NOMO-1 treated with dmso at 0.1 percent for 144 hours (cell line): ENCODE results near the gene TBC1D2.

Experiments used
- DNase-seq: peaks from one replicate; lab custom pipeline; 2025; ENCODE audit not compliant: unreplicated experiment; lab: John Stamatoyannopoulos, UW

The TBC1D2 gene

DNA sequence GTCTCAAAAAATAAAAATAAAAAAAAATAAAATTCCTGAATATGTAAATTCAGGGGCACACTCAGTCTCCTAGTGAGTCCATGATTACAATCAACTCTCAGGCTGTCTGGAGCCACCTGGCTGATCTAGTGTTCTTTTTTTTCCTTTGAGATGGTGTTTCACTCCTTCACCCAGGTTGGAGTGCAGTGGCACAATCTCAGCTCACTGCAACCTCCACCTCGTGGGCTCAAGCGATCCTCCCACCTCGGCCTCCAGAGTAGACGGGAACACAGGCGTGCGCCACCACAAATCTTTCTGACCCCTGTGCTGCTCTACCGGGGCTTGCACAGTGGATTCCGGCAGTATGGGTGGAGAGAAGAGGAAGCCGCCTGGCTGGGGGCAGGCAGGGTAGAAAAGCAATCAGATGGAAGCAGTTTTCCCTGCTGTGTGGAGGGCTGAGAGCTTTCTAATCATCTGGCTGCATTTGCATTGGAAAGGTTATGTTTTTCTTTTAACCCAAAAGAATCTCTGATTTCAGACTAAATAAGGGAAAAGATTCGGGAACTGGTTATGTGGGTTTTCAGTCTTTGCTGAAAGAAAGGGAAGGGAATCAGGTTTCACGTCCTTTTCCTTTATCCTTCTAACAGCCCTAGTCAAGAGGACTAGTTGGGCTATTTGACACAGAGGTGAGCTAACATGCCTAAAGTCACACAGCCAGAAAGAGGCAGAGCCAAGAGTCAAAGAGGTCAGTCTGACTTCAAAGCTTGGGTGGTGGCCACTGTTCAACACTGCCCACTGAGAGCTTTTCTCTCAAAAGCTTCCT lies 36.7 kb downstream of the TBC1D2 start:
- no peak for DNase-seq

DNA sequence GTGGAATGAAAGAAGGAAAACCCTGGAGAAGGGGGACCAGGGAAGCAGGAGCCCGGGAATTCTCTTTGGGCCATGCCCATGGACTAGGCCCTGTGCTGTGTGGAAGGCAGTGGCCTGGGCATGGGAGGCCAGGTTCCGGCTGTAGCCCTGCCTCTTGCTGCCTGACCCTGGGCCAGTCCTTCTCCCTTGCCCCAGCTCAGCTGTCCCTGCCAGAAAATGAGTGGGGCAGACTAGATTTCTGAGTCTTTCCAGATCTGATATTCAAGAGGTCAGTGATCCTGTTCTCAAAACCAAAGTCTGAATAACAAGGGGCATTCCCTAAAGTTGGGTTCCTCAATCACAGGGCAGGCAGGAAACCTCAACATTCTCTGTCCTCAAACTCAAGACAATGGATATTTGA lies 38.2 kb downstream of the TBC1D2 start:
- no peak for DNase-seq

DNA sequence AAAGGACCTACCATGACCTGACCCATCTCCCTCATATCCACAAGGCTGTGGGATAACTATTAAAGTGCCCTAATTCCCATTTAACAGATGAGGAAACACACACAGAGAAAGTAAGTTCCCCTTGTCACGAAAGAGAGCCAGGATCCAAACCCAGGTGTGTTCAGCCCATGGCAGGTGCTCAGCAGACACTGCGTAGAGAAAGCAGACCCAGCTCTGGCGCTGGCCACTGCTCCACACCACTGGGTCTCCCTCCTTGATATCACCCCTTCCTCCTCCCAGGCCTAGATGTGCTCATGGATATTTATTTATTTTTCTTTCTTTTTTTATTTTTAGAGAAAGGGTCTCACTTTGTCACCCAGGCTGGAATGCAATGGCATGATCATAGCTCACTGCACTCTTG lies 39.1 kb downstream of the TBC1D2 start:
- DNase-seq = no peak

DNA sequence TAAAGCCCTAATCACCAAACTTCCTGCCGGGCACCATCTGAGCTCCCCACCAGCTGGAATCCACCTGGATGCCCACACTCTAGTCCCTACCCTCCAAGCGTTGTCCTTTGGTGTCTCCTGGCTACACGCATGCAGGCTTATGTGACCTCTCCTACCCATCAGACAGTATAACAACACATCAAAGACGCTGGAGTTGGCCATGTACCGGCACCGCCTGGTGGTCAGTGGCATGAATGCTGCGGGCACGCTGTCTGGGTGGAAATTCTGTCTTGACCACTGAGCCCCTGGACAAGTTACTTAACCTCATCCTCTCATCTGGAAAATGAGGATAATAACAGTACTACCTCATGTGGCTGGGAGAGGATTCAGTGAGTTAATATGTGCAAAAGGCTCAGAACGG lies 39.6 kb downstream of the TBC1D2 start:
- no peak for DNase-seq

DNA sequence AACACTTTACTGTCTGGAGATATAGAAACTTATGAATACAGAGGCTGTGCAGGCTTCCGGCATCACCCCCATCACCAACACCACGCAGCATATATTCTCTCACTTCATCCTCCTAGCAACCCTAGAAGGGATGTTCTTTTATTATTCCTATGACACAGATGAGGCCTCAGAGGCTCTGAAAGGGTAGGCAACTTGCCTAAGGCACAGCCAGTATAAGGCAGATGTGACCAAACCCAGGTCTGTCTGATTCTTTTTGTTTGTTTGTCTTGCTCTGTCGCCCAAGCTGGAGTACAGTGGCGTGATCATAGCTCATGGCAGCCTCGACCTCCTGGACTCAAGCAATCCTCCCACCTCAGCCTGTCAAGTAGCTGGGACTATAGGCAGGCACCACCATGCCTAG lies 40.2 kb downstream of the TBC1D2 start:
- no peak for DNase-seq

DNA sequence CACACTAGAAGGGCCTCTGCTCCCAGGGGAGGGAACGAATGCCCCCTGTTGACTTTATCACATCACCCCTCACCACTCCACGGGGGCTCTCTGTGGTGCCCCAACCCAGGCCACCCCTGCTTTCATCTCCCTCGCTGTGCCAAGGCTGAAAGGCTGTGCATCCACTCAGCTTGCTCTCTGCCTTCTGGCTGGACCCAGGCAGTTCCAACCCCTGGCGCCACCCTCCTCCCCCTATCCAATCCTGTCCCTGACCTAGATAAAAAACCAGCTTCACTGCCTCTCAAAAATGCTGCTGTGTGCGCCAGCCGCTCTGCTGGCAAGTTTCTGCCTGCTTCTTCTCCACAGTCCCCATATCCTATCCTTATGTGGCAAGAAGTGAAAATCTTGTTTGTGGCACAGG lies 40.6 kb downstream of the TBC1D2 start:
- DNase-seq = no peak

DNA sequence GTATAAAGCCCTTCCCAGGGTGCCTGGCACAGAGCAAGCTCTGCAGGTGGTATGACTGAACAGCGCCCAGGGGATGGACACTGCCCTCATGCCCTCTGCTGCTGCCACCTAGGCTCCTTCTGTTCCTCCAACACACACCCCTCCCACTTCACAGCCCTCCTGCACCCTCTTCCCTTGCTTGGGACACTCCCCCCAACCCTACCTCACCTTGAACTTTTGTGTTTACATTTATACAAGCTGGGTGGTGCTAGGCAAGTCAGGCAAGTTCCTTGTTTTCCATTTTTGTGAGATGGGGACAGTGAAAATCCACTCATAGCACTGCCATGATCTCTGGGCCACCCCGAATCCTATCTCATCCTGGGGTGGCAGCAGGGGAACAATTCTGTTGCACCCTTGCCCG lies 44.2 kb downstream of the TBC1D2 start:
- no peak for DNase-seq

DNA sequence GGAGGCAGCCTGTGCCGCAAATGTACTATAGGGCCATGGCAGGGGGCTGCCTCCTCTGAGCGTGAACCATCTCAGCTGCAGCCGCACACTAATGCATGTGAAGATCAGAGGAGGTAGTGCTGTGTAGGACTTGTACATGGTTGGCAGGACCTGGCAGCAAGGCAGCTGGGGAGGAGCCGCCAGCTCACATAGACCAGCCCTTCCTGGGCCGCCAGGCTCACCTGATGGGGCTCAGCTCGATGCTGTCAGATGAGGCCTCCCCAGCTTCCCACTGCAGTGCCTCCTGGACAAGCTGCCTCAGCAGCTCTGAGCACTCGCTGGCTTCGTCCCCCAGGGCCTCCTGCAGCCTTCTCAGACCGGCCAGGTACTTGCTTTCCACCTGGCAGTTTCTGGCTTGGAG lies 45.0 kb downstream of the TBC1D2 start:
- DNase-seq = no peak

DNA sequence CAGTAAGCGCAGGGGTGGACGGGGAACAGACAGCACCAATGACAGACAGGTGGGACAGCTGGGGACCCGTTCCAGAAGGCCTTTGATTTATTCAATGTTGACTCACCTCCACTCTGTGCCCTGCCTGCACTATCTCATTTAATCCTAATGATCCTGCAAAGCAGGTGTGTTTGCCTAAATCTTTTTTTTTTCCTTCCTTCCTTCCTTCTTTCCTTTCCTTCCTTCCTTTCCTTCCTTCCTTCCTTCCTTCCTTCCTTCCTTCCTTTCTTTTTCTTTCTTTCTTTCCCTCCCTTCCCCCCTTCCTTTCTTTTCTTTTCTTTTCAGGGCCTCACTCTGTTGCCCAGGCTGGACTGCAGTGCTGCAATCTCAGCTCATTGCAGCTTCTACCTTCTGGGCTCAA lies 45.9 kb downstream of the TBC1D2 start:
- DNase-seq = no peak

DNA sequence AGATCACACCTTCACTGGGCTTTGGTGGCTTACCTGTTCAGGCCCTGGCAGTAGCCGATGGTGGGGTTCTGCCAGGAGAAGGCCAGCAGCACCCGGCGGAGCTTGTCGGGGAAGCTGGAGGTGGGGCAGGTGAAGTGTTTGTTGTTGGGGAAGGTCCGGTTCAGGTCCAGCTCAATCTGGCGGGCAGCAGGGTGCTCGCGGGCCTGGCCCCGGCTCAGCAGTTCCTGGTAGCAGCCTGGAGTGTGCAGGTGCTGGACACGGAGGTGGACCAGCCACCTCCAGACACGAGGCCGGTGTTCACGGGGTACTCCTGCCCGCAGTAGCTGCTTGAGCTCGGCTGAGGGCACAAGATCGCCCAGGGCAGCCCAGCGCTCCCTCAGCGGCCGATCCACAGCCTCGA lies 46.8 kb downstream of the TBC1D2 start:
- no peak for DNase-seq

DNA sequence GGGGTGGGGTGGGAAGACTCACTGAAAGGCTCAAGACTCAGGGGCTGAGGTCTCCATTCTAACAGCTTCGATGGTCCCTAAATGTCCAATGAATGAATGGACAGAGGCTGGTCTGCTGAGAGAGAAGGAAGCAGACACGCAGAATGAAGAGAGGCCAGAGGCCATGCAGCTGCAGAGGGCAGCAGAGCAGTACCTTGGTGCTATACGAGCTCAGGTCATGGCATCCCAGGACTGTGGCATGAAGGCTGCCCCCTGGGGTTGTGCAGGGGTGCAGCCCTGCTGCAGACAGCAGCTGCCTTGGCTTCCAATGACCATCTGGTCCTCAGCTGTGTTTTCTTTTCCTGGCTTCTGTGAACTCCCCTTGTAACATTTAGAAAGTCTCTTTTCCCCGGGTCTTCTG lies 47.8 kb downstream of the TBC1D2 start:
- no peak for DNase-seq

DNA sequence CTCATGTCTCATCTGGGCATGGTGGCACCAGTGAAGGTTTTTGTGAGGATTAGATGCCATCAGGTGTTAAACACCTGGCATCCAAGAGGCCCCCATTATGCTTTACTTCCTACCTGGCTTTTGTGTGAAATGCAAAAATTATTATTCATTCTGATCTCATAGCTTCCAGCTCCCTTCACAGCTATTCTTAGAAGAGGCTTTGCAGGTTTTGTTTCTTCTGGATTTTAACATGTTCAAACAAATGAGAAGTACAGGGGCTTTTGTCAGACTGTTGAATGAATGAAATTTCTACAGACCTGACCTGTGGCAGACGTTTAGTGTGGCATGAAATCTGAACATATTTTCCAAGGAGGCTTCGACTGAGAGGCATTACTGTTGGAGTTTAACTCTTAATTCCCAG lies 48.7 kb downstream of the TBC1D2 start:
- DNase-seq = no peak

DNA sequence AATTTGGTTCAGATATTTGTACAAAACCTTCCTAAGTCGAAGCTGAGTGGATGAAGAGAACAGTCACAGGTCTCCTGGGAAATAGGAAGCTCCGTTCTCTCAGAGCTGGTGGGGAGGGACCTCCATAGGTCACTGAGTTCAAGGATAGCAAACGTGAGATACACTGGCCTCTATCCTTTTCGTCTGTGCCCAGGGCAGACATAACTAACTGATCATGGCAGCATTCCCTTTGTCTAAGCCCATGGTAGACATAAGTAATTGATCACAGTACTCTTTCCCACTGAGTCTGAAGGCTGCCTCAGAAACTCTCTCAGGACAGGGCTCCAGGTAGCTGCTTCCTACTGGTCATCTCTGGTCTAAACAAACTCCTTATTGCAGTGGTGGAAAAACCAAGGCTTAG lies 50.8 kb downstream of the TBC1D2 start:
- no peak for DNase-seq

DNA sequence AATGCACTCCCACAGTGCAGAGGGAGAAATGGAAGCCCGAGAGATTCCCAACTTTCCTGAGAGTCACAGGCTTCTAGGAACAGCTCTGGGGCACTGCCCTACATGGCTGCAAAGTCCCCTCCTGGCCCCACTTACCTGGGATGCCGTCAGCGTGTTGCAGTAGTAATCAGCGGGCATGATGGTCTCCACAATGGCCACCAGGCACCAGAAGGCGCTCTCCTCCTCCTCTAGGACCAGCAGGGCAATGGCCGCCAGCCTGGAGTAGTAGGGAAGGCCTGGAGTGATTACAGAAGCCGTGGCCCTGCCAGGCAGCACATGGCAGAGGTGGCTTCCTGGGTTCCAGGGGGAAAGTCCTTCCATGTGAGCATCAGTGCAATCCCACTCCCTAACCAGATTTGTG lies 52.3 kb downstream of the TBC1D2 start:
- DNase-seq = no peak

DNA sequence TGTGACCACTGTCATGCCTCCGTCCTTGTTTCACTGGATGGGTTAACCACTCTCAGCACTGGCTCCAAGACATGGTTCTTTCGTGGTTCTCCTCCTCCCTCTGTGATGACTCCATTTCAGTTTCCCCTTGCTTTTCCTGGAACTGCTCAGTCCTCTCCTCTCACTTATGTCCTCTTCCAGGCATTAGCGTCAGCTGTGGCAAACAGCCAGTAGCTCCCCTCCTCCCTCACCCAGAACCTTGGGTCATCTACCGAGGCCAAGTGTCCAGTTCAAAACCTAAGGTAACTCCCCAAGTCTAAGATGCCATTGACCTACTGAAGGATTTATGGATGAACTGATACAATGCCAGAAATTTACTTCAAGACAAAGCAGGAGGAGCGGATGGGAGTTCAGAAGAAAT lies 53.2 kb downstream of the TBC1D2 start:
- no peak for DNase-seq

DNA sequence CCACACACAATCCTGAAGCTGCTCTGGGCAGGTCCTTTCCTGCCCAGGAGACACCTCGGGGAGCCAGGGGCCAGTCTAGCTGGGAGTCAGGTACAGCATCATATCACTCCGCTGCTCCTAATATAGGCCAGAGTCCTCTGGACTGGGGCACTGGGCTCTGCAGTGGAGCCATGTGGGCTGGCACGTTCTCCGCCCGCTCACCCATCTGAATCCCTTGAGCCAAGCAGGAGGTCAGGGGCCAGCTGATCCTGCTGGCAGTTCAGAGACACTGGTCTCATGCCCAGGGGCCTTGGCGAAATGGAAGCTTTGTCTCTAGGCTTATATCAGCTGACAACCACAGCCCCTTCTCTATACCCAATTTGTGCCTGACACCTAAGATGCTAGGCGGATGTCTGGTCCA lies 53.7 kb downstream of the TBC1D2 start:
- no peak for DNase-seq

DNA sequence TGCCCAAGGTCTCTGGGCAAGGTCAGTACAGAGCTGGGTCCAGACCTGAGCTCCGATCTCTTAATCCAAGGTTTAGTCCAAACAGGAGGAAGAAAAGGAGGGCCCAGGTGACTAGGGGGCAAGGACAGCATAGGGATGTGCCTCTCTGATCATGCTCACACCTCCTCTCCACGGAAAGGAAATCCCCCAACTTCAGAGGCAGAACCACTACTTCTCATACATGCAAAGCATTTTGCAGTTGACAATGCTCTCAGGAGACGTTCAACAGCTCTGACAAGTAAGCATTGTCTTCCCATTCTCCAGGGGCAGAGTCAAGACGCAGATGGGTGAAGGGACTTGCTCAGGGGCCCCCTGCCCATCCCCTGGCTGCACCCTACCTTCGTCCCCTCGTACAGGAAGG lies 54.3 kb downstream of the TBC1D2 start:
- DNase-seq = no peak

DNA sequence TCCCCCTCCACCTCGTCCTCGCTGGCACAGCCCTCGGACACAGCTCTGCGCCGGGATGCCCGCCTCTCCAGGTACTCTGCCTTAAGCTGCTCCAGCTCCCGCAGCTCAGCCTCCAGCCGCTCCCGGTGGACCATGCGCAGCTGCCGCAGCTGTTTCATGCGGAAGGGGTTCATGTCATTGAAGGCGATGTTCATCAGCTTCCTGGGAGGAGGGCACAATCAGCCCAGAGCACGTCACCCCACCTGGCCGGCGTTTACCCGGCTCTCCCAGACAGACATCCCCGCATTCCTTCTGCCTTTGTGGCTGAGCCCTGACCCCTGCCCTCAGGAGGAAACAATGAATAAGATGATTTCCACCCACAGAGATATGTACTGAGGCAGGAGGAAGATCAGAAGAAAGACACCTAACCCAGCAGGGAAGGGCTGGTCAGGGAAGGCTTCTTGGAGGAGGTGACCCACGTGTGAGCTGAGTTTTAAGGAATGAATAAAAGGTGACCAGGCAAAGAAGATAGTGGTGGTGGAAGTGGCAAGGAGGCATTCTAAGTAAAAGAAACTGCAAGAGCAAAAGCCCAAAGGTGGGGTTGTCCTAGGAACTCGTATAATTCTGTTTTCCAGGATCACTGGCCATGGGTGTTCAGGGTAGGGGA lies 55.9 kb downstream of the TBC1D2 start:
- no peak for DNase-seq

DNA sequence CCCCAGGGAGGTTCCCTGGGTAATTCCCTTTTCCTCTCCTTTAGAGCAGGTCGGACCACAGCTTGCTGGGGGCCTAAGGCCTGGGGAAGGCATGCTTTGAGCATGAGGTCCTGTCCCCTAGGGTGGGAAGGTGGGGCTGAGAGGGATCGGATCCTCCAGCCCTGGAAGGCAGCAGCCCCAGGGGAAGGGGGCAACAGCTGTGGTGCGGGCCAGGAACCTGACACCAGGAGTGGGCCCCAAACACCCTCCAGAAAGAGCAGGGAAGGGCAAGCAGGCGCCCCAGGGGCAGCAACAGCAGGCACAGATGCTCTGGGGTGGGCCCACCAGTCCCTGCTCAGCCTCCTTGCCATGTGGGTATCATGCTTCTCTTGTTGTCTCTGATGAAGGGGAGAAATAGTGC lies 59.8 kb downstream of the TBC1D2 start:
- DNase-seq = no peak

DNA sequence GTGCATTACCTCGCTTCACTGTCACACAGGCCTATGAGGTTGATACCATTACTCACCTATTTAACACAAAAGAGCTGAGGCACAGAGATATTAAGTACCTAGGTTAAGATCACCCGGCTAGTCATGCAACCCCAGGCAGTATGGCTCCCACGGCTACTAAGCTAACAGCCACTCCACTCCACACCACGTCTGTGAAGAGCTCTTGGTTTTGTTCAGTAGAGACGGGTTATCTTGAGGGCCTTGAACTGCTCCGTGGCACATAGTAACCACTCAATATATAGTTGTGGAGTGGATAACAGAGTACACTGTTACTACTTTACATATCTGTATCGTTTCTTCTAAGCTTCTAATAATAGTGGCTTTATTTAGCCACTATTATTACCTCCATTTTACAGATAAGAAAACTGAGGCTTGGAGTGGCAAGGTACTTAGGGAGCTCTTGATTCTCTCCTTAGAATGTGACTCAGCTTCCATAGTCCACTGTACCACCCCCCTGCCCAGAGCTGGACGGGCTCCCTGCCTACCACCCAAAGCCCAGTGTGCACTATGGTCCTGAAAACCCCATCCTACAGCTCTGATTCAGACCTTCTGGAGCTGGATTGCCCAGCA lies 62.0 kb downstream of the TBC1D2 start:
- no peak for DNase-seq

DNA sequence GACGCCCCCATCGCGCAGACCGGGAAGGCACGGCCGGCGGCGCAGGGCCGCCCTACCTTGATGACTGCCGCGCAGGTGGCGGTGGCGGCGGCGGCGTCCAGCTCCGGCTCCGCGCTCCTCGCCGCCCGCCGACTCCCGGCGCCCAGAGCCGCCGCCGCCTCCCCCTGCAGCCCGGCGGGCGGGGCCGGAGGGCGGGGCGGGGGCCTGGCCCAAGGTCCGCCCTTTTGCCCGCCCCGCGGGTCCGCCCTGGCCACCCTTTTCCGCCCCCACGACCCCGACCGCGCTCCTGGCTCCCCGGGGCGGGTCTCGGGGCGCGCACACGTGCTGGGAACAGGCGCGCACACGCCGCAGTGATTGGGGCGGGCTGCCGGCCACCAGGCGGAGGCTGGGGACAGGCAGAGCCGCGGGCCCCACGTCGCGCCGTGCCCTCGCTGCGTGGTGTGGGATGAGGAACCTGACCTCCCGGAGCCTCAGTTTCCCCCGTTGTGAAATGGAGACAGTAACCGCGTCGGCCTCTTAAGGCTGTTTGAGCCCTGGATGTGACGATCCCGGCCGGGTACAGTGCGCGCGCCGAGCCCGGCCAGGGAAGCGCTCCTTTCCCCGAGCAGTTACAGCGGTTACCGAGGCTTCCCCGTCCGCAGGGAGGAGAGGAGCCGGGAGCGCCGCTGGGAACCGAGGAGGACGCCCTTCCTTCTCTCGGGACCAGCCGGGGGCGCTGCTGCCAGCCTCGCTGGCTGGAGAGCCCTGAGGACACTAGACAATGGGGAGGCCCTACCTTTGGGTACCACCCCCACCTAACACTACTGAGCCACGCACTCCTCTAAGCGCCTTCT lies 62.7 kb downstream of the TBC1D2 start, which contains the start of gene CORO2A:
TSS of gene CORO2A (minus strand) at position 135 of the 833 bp plus-strand sequence. CDS start 34,977 bp downstream, outside the sequence.
- DNase-seq = peak; percentile 56
